ENCODE measurements around the gene SLC22A4. TPM values are rescaled to one million over a fixed set of nuclear protein-coding genes. Genes with fewer than 3 reads are reported as not detected.

Gene SLC22A4
- total RNA-seq, 1 donor from 2014 or later = 0.06 TPM

DNA sequence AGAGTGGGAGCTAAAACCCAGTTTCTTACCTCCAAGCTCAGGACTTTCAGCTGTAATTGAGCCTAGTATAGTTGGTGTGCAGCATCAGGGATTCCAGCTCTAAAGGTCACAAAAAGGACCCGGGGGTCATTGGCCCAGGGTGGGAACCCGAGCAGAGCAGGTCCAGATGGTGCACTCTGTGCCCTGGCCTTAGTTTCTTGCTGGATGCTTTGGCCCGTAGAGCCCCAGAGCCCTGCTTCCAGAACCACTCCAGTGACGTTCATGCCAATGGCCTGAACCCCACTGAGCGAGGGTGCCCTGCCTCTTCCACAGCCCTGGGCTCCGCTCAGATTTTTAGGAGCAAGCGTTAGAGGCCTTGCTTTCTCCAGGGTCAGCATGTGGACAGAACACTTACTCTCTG is 83.5 kb downstream of the SLC22A4 start:
- no peaks in the 10 kb centered on the region for H3K4me1 Mint-ChIP-seq
- H3K27ac ChIP-seq = no peak overlapping the region

DNA sequence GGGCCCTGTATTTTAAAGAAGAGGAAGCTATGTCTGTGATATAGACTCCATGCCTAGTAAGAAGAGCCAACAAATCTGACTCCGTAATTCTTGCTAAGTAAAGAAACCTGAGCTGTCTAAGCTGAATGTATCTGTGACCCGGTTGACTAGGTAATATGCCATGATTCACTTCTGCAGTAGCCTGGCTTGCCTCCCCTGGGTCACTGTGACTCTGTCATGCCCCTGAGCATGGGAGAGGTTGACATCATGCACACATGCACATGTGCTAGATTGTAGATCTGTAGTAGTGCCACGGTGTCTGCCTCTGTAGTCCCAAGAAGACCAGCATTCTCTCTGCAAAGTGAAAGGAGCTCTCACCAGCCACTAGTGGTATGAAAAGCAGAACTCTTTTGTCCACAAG is 84.4 kb downstream of the SLC22A4 start:
- TF ChIP-seq, protein P1, sequence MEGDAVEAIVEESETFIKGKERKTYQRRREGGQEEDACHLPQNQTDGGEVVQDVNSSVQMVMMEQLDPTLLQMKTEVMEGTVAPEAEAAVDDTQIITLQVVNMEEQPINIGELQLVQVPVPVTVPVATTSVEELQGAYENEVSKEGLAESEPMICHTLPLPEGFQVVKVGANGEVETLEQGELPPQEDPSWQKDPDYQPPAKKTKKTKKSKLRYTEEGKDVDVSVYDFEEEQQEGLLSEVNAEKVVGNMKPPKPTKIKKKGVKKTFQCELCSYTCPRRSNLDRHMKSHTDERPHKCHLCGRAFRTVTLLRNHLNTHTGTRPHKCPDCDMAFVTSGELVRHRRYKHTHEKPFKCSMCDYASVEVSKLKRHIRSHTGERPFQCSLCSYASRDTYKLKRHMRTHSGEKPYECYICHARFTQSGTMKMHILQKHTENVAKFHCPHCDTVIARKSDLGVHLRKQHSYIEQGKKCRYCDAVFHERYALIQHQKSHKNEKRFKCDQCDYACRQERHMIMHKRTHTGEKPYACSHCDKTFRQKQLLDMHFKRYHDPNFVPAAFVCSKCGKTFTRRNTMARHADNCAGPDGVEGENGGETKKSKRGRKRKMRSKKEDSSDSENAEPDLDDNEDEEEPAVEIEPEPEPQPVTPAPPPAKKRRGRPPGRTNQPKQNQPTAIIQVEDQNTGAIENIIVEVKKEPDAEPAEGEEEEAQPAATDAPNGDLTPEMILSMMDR (IDR thresholded peaks at IDR 0.05) = no peak
- TF ChIP-seq EZH2phosphoT487 (IDR thresholded peaks at IDR 0.05) = no peak
- TF ChIP-seq EZH2 (IDR thresholded peaks at IDR 0.05) = no peak
- H4K20me1 ChIP-seq (ENCODE audit: low read depth) = no peaks in the 10 kb centered on the region
- Mint-ChIP-seq H3K36me3 (no peaks in the 10 kb centered on the region), H3K4me3 (no peak overlapping the region), H3K4me1 (no peaks in the 10 kb centered on the region), H3K27ac (no peak overlapping the region), H3K9me3 (no peaks in the 10 kb centered on the region), H3K27me3 (ENCODE audit: insufficient read depth, low read depth) (peaks cover 2% of the 10 kb centered on the region)
- no peak overlapping the region for H2AFZ ChIP-seq (replicated peaks)
- H3K9me3 ChIP-seq (ENCODE audit: low read depth) = no peaks in the 10 kb centered on the region
- H3K36me3 ChIP-seq = no peaks in the 10 kb centered on the region
- H3F3A ChIP-seq (ENCODE audit: low read depth) = no peaks in the 10 kb centered on the region
- H3K27me3 ChIP-seq = no peaks in the 10 kb centered on the region
- H3K9ac ChIP-seq = no peak overlapping the region
- no peak overlapping the region for H3K27ac ChIP-seq
- DNase-seq (ENCODE audit: low spot score) = no peak
- no peak overlapping the region for H3K4me2 ChIP-seq
- no peaks in the 10 kb centered on the region for H3K4me1 ChIP-seq
- H3K79me2 ChIP-seq (ENCODE audit: low read depth) = no peaks in the 10 kb centered on the region
- H3K4me3 ChIP-seq = no peak overlapping the region

More for the DNA sequence above, 83.5 kb downstream of the SLC22A4 start:
- H3K79me2 ChIP-seq (ENCODE audit: low read depth) = no peaks in the 10 kb centered on the region
- no peaks in the 10 kb centered on the region for H3K27me3 ChIP-seq
- no peak overlapping the region for H3K4me3 Mint-ChIP-seq
- no peaks in the 10 kb centered on the region for H3K4me1 ChIP-seq
- no peaks in the 10 kb centered on the region for H3K9me3 ChIP-seq (ENCODE audit: low read depth)
- H4K20me1 ChIP-seq (ENCODE audit: low read depth) = no peaks in the 10 kb centered on the region
- DNase-seq (ENCODE audit: low spot score) = no peak
- H3K27me3 Mint-ChIP-seq (ENCODE audit: insufficient read depth, low read depth) = peaks cover 2% of the 10 kb centered on the region
- no peak overlapping the region for H3K27ac Mint-ChIP-seq
- H3K4me2 ChIP-seq = no peak overlapping the region
- H3K4me3 ChIP-seq = no peak overlapping the region
- H3K9ac ChIP-seq = no peak overlapping the region
- no peaks in the 10 kb centered on the region for H3K36me3 Mint-ChIP-seq
- H2AFZ ChIP-seq (replicated peaks) = no peak overlapping the region
- no peaks in the 10 kb centered on the region for H3F3A ChIP-seq (ENCODE audit: low read depth)
- no peaks in the 10 kb centered on the region for H3K36me3 ChIP-seq
- no peaks in the 10 kb centered on the region for H3K9me3 Mint-ChIP-seq
- TF ChIP-seq, protein P1 (IDR thresholded peaks at IDR 0.05) = no peak
- TF ChIP-seq EZH2 (IDR thresholded peaks at IDR 0.05) (no peak), EZH2phosphoT487 (IDR thresholded peaks at IDR 0.05) (no peak)

DNA sequence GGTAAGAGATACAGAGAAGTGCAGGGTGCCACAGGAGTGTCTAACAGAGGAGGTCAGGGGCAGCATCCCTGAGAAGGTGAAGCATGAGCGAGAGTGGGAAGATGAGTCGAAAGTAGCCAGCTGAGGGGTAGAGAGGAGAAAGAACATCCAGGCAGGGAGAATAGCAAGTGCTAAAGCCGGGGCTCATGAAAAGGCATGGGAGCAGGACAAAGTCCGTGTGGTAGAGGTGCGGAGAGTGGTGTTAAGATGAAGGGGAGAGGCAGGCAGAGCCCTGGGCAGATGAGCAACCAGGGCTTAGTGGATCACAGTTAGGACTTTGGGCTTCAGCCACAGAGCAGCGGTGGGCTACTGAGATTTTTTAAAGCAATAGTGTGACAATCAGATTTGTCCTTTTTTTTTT is 85.9 kb downstream of the SLC22A4 start:
- Histone ChIP-seq H3K79me2 (ENCODE audit: low read depth) (no peaks in the 10 kb centered on the region), H3K27me3 (no peaks in the 10 kb centered on the region), H3K9ac (no peak overlapping the region), H3F3A (ENCODE audit: low read depth) (no peaks in the 10 kb centered on the region), H3K4me2 (no peak overlapping the region), H4K20me1 (ENCODE audit: low read depth) (no peaks in the 10 kb centered on the region), H2AFZ (replicated peaks) (no peak overlapping the region), H3K36me3 (no peaks in the 10 kb centered on the region), H3K27ac (no peak overlapping the region), H3K4me1 (no peaks in the 10 kb centered on the region), H3K9me3 (ENCODE audit: low read depth) (no peaks in the 10 kb centered on the region), H3K4me3 (no peak overlapping the region)
- H3K4me3 Mint-ChIP-seq = no peak overlapping the region
- TF ChIP-seq EZH2phosphoT487 (IDR thresholded peaks at IDR 0.05) (no peak), EZH2 (IDR thresholded peaks at IDR 0.05) (no peak)
- TF ChIP-seq, protein P1 (IDR thresholded peaks at IDR 0.05) = no peak
- no peak overlapping the region for H3K27ac Mint-ChIP-seq
- peaks cover 2% of the 10 kb centered on the region for H3K27me3 Mint-ChIP-seq (ENCODE audit: insufficient read depth, low read depth)
- no peaks in the 10 kb centered on the region for H3K36me3 Mint-ChIP-seq
- no peaks in the 10 kb centered on the region for H3K4me1 Mint-ChIP-seq
- no peaks in the 10 kb centered on the region for H3K9me3 Mint-ChIP-seq
- DNase-seq (ENCODE audit: low spot score) = no peak
